ENCODE results near the gene ID3.

ID3 gene

DNA sequence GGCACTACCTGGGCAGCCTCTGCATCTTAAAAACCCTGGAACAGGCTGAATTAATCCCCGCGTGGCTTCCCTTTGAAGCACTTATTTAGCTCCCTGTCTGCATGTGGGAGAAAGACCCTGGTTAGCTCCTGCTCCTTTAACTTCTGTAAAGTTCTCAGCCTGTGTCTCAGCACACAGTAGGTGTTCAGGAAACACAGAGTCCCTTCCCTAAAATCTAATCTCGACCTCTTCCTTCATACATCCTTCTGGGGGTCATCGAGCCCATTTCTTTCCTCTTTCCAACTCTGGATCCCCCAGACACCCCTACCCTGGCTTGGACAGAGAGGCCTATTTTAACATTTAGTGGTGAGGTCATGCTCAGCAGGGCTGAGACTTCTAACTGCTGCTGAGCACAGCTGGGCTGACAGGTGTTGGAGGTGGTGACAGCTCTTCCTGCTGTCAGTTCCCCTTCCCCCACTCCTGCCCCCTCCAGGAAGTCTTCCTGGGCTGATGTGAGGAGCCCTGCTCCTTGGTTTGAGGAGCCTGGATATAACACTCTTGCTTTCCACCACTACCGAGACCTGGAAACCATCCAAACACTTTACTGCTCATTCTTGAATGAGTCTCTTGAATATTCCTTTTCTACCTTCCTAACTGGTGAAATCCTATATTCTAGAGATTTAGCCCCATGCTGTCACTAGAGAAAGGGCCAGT lies 33.6 kb downstream of the ID3 start:
- H3K79me2 ChIP-seq (ENCODE audit: control insufficient read depth, insufficient read depth, low read length) = no peaks in the 10 kb centered on the region
- no peak overlapping the region for H2BK5ac ChIP-seq (ENCODE audit: low read length)
- H4K8ac ChIP-seq (ENCODE audit: low read depth, low read length) = no peak overlapping the region
- H3K27me3 ChIP-seq (ENCODE audit: insufficient read depth, low read length, poor library complexity) = no peaks in the 10 kb centered on the region
- H3K4me2 ChIP-seq (ENCODE audit: low read length) = no peak overlapping the region
- H4K5ac ChIP-seq (ENCODE audit: low read length) = no peak overlapping the region
- no peak overlapping the region for H3K9ac ChIP-seq (ENCODE audit: low read length)
- H3K56ac ChIP-seq (ENCODE audit: low read length) = no peak overlapping the region
- no peak overlapping the region for H3K27ac ChIP-seq (ENCODE audit: low read depth, low read length)
- H3K4ac ChIP-seq (ENCODE audit: low read depth, low read length) = no peak overlapping the region
- no peak overlapping the region for H3K4me3 ChIP-seq (ENCODE audit: low read length)
- WGBS (ENCODE audit: extremely low coverage, insufficient coverage, low lambda C conversion rate) = no CpG with 5 or more reads among the region's 5 CpGs
- H3K23ac ChIP-seq (ENCODE audit: low read length) = no peak overlapping the region
- H2BK120ac ChIP-seq (ENCODE audit: low read depth, low read length) = no peak overlapping the region
- H3K36me3 ChIP-seq (ENCODE audit: control insufficient read depth, insufficient read depth, low read length) = no peaks in the 10 kb centered on the region
- no peak for DNase-seq
- peaks cover 3% of the 10 kb centered on the region for H3K4me1 ChIP-seq (ENCODE audit: control insufficient read depth, low read depth, low read length)
- no peaks in the 10 kb centered on the region for H3K79me1 ChIP-seq (ENCODE audit: low read length)
- H2AK5ac ChIP-seq (ENCODE audit: low read length) = no peak overlapping the region
- no peak overlapping the region for H2BK15ac ChIP-seq (replicated peaks; ENCODE audit: low read depth)
- H3K18ac ChIP-seq (ENCODE audit: low read length) = no peak overlapping the region

DNA sequence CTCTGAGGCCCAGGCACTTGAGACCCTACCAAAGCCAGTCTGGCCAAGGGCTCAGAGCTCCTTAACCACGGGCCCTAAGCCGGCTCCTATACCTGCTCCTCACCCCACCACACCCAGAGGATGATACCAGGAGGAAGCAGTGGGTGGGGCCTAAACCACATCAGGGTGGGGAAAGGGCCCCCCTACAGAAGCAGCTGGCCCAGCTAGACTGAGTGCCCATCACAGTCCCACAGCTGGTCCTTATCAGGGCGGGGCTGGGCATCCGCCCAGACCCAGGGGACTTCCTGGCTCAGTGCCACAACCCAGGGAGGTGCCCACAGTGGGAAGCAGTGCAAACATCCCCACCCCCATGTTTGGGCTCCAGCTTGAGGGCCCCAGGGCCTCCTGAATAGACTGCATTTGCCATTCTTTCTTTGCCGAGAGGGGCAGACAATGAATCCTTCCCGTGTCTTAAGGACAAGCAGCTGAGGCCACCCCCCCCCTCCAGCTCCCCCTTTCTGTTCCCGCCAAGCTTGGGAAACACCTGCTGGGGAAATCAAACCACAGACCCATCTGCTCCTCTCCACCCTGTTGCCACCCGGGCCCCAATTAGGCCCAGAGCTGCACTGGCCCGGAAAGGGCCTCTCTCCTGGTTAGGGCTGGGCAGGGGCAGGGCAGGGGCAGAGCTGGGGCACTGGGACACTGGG lies 34.4 kb downstream of the ID3 start:
- Histone ChIP-seq H4K5ac (ENCODE audit: low read length) (no peak overlapping the region), H2BK15ac (replicated peaks; ENCODE audit: low read depth) (no peak overlapping the region), H3K79me1 (ENCODE audit: low read length) (no peaks in the 10 kb centered on the region), H3K4me2 (ENCODE audit: low read length) (no peak overlapping the region), H3K18ac (ENCODE audit: low read length) (no peak overlapping the region), H3K27ac (ENCODE audit: low read depth, low read length) (no peak overlapping the region), H2AK5ac (ENCODE audit: low read length) (no peak overlapping the region), H3K79me2 (ENCODE audit: control insufficient read depth, insufficient read depth, low read length) (no peaks in the 10 kb centered on the region), H3K4me1 (ENCODE audit: control insufficient read depth, low read depth, low read length) (no peaks in the 10 kb centered on the region), H3K4ac (ENCODE audit: low read depth, low read length) (no peak overlapping the region), H2BK5ac (ENCODE audit: low read length) (no peak overlapping the region), H2BK120ac (ENCODE audit: low read depth, low read length) (no peak overlapping the region), H3K23ac (ENCODE audit: low read length) (no peak overlapping the region), H3K27me3 (ENCODE audit: insufficient read depth, low read length, poor library complexity) (no peaks in the 10 kb centered on the region), H3K56ac (ENCODE audit: low read length) (no peak overlapping the region), H4K8ac (ENCODE audit: low read depth, low read length) (no peak overlapping the region), H3K36me3 (ENCODE audit: control insufficient read depth, insufficient read depth, low read length) (no peaks in the 10 kb centered on the region), H3K9ac (ENCODE audit: low read length) (no peak overlapping the region), H3K4me3 (ENCODE audit: low read length) (no peak overlapping the region)
- DNase-seq = no peak
- no CpG with 5 or more reads among the region's 9 CpGs for WGBS (ENCODE audit: extremely low coverage, insufficient coverage, low lambda C conversion rate)

DNA sequence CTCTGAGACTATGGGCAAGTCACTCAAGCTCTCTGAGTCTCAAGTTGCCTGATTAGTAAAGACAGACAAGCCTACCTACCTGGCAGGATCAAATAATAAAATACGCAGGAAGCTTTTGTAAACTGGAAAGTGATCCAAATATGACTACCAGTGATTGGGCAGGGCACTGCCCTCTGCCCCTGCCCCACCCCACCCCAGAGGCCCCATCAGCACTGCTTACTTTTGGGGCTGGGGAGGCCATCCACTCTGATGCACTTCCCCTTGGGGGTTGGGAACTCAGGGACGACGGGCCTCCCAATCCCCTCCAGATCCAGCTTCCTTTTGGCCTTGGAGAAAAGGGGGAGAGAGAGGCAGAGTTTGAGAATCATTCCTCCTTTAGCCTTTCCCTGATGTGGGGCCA lies 35.1 kb downstream of the ID3 start:
- Histone ChIP-seq H3K9ac (ENCODE audit: low read length) (no peak overlapping the region), H3K79me1 (ENCODE audit: low read length) (no peaks in the 10 kb centered on the region), H3K27me3 (ENCODE audit: insufficient read depth, low read length, poor library complexity) (no peaks in the 10 kb centered on the region), H3K4me2 (ENCODE audit: low read length) (no peak overlapping the region), H2AK5ac (ENCODE audit: low read length) (no peak overlapping the region), H2BK5ac (ENCODE audit: low read length) (no peak overlapping the region), H3K79me2 (ENCODE audit: control insufficient read depth, insufficient read depth, low read length) (no peaks in the 10 kb centered on the region), H3K4me3 (ENCODE audit: low read length) (no peak overlapping the region), H4K5ac (ENCODE audit: low read length) (no peak overlapping the region), H3K4ac (ENCODE audit: low read depth, low read length) (no peak overlapping the region), H3K4me1 (ENCODE audit: control insufficient read depth, low read depth, low read length) (no peaks in the 10 kb centered on the region), H3K18ac (ENCODE audit: low read length) (no peak overlapping the region), H2BK120ac (ENCODE audit: low read depth, low read length) (no peak overlapping the region), H4K8ac (ENCODE audit: low read depth, low read length) (no peak overlapping the region), H3K36me3 (ENCODE audit: control insufficient read depth, insufficient read depth, low read length) (no peaks in the 10 kb centered on the region), H3K23ac (ENCODE audit: low read length) (no peak overlapping the region), H3K56ac (ENCODE audit: low read length) (no peak overlapping the region), H3K27ac (ENCODE audit: low read depth, low read length) (no peak overlapping the region), H2BK15ac (replicated peaks; ENCODE audit: low read depth) (no peak overlapping the region)
- DNase-seq = no peak
- no CpG with 5 or more reads among the region's 3 CpGs for WGBS (ENCODE audit: extremely low coverage, insufficient coverage, low lambda C conversion rate)

DNA sequence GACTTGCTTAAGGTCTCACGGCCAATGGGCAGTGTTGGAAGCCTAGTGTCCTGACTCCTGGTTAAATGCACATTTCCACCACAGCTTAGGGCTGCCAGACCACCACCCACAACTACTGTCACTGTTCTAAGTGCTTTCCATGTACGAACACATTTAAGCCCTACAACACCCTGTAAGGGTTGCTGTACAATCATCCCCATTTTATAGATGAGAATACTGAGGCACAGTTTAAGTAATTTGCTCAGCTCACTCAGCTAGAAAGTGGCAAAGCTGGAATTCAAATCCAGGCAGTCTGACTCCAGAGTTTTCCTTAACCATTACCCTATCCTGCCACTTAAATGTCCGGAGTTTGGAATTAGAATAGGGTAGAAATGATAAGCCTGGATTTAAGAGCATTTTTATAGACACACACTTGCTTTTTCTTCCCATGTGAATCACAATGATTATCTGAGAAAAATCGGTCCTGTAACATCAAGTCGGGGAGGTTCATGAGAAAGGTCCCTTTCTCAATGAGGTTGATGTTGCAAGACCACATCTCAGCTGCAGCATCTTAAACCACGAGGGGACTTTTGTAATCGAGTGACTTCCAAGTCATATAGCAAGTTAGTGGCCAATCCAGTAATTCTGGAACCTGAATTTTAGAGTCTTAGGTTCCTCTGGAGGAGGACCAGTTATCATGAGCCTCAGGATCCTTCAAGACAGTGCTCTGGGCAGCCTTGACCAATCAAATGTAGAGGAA lies 36.9 kb downstream of the ID3 start:
- no peak overlapping the region for H2BK5ac ChIP-seq (ENCODE audit: low read length)
- no peak overlapping the region for H3K4me3 ChIP-seq (ENCODE audit: low read length)
- WGBS (ENCODE audit: extremely low coverage, insufficient coverage, low lambda C conversion rate) = no CpG with 5 or more reads among the region's 7 CpGs
- H3K36me3 ChIP-seq (ENCODE audit: control insufficient read depth, insufficient read depth, low read length) = no peaks in the 10 kb centered on the region
- DNase-seq = no peak
- no peak overlapping the region for H3K56ac ChIP-seq (ENCODE audit: low read length)
- H4K5ac ChIP-seq (ENCODE audit: low read length) = no peak overlapping the region
- no peak overlapping the region for H3K27ac ChIP-seq (ENCODE audit: low read depth, low read length)
- no peaks in the 10 kb centered on the region for H3K27me3 ChIP-seq (ENCODE audit: insufficient read depth, low read length, poor library complexity)
- no peak overlapping the region for H2BK15ac ChIP-seq (replicated peaks; ENCODE audit: low read depth)
- H4K8ac ChIP-seq (ENCODE audit: low read depth, low read length) = no peak overlapping the region
- H3K4ac ChIP-seq (ENCODE audit: low read depth, low read length) = no peak overlapping the region
- H3K18ac ChIP-seq (ENCODE audit: low read length) = no peak overlapping the region
- no peak overlapping the region for H2BK120ac ChIP-seq (ENCODE audit: low read depth, low read length)
- no peaks in the 10 kb centered on the region for H3K79me1 ChIP-seq (ENCODE audit: low read length)
- no peak overlapping the region for H2AK5ac ChIP-seq (ENCODE audit: low read length)
- H3K4me2 ChIP-seq (ENCODE audit: low read length) = no peak overlapping the region
- no peaks in the 10 kb centered on the region for H3K4me1 ChIP-seq (ENCODE audit: control insufficient read depth, low read depth, low read length)
- H3K9ac ChIP-seq (ENCODE audit: low read length) = no peak overlapping the region
- H3K79me2 ChIP-seq (ENCODE audit: control insufficient read depth, insufficient read depth, low read length) = no peaks in the 10 kb centered on the region
- no peak overlapping the region for H3K23ac ChIP-seq (ENCODE audit: low read length)

DNA sequence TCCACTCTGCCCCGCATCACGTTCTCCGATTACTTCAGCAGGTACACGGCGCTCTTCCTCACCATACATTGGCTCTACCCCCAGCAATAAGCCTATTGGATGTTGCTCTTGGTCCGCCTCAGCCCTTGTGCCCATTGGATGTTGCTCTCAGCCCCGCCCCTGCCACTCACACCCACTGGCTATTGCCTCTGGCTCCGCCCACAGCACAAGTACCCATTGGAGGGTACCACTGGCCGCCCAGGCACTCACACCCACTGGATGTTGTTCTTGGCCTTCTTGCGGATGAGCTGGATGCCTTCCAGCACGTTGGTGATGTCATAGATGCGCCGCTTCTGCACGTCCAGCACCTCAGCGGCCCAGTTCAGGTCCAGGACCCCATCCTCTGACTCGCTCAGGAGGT lies 37.7 kb downstream of the ID3 start:
- Histone ChIP-seq H3K36me3 (ENCODE audit: control insufficient read depth, insufficient read depth, low read length) (no peaks in the 10 kb centered on the region), H3K4me3 (ENCODE audit: low read length) (no peak overlapping the region), H3K27ac (ENCODE audit: low read depth, low read length) (no peak overlapping the region), H4K5ac (ENCODE audit: low read length) (no peak overlapping the region), H3K79me2 (ENCODE audit: control insufficient read depth, insufficient read depth, low read length) (no peaks in the 10 kb centered on the region), H2BK15ac (replicated peaks; ENCODE audit: low read depth) (no peak overlapping the region), H2AK5ac (ENCODE audit: low read length) (no peak overlapping the region), H4K8ac (ENCODE audit: low read depth, low read length) (no peak overlapping the region), H3K56ac (ENCODE audit: low read length) (no peak overlapping the region), H3K27me3 (ENCODE audit: insufficient read depth, low read length, poor library complexity) (no peaks in the 10 kb centered on the region), H3K79me1 (ENCODE audit: low read length) (no peaks in the 10 kb centered on the region), H3K4me2 (ENCODE audit: low read length) (no peak overlapping the region), H3K9ac (ENCODE audit: low read length) (no peak overlapping the region), H2BK5ac (ENCODE audit: low read length) (no peak overlapping the region), H3K18ac (ENCODE audit: low read length) (no peak overlapping the region), H2BK120ac (ENCODE audit: low read depth, low read length) (no peak overlapping the region), H3K4ac (ENCODE audit: low read depth, low read length) (no peak overlapping the region), H3K4me1 (ENCODE audit: control insufficient read depth, low read depth, low read length) (no peaks in the 10 kb centered on the region), H3K23ac (ENCODE audit: low read length) (no peak overlapping the region)
- no CpG with 5 or more reads among the region's 16 CpGs for WGBS (ENCODE audit: extremely low coverage, insufficient coverage, low lambda C conversion rate)
- peak; percentile 46 for DNase-seq
